BE2C (cell line): ENCODE measurements around the gene ATP10B.

ENCODE experiments used
- DNase-seq: peaks from one replicate; pipeline ENCODE4 v3.0.0-alpha.2; 2020
- H3K27me3 ChIP-seq: fragments of 250-450 bp; sonication (Bioruptor Pico); 2 replicates; pipeline ENCODE4 v1.5.1; 2020; ENCODE audit warnings: mild to moderate bottlenecking
- H3K36me3 ChIP-seq: fragments of 250-450 bp; sonication (Bioruptor Pico); 2 replicates; pipeline ENCODE4 v1.5.1; 2020; ENCODE audit warnings: mild to moderate bottlenecking
- H3K4me1 ChIP-seq: fragments of 250-450 bp; sonication (Bioruptor Pico); 2 replicates; pipeline ENCODE4 v1.5.1; 2020
- H3K4me3 ChIP-seq: 2 replicates; pipeline ENCODE4 v1.5.1; 2011; ENCODE audit warnings: low read depth, low read length
- H3K9me3 ChIP-seq: fragments of 250-450 bp; sonication (Bioruptor Pico); 2 replicates; pipeline ENCODE4 v1.5.1; 2020
- CTCF ChIP-seq: IDR thresholded peaks from 2 replicates; pipeline ENCODE4 v1.5.1; 2012; ENCODE audit warnings: mild to moderate bottlenecking, low read depth, low read length

The ATP10B gene

DNA sequence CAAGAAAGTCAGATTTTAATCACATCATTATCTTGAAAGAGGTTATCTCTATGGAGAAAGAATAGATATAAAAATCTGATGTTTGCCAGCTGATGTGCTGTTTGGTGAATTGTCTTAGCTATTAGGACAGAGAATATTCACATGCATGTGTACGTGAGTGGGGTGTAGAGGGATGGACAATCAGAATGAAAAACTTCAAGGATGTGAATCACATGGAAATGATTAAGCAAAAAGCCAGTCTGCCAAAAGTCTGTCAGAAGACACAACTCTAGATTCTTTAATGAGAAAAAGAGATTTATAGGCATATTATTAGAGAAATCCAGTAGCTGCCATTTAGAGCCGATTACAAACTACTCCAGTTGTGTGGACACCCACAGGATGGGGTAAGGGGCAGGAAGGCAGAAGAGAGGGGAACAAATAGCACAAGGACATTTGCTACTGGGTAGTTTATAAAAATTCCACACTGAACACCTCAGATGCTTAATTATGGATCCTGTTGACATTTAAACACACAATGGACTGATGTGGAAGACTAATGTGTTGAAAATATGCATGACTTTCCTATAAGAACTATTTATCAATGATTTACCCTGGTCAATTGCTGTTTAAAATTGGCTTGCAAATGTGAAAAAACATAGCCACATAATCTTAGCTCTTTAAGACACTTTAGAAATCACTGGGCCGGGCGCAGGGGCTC is 302.9 kb downstream of the ATP10B start:
- DNase-seq: no peak
- no peaks in the 10 kb centered on the region for H3K4me1 ChIP-seq
- no peak overlapping the region for H3K4me3 ChIP-seq
- H3K9me3 ChIP-seq: no peaks in the 10 kb centered on the region
- H3K27me3 ChIP-seq: no peaks in the 10 kb centered on the region
- no peak for TF ChIP-seq CTCF
- no peaks in the 10 kb centered on the region for H3K36me3 ChIP-seq

DNA sequence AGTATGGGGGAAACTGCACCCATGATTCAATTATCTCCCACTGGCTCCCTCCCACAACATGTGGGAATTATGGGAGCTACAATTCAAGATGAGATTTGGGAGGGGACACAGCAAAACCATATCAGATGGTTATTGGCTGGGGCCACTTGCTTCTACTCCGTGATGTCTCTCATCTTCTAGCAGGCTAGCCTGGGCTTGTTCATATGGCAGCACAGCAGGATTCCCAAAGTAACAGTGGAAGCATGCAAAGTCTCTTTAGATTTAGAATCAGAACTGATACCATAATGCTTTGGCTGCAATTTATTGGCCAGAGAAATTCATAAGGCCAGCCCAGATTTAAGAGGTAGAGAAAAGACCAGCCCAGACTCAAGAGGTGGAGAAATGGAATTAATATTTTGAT is 304.1 kb downstream of the ATP10B start:
- DNase-seq: no peak
- Histone ChIP-seq H3K27me3 (no peaks in the 10 kb centered on the region), H3K4me3 (no peak overlapping the region), H3K9me3 (no peaks in the 10 kb centered on the region), H3K4me1 (no peaks in the 10 kb centered on the region), H3K36me3 (no peaks in the 10 kb centered on the region)
- TF ChIP-seq CTCF: no peak

DNA sequence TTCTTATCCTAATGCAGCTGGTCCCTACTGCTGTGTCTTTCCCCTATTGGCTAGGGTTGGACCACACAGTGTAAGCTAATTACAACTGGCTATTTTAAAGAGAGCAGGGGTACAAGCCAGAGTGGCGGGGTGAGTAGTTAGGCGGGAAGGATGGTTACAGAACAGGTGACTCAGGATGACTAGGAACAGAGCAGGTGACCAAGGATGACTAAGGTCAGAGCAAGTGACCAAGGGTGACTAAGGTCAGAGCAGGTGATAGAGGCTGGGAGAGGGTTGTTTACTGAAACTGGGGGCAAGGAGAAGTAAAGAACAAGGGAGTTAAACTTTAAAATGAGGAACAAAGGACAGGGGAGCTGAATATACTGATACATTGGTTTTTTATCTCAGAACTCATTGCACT is 304.9 kb downstream of the ATP10B start:
- Histone ChIP-seq H3K9me3 (no peaks in the 10 kb centered on the region), H3K36me3 (no peaks in the 10 kb centered on the region), H3K27me3 (no peaks in the 10 kb centered on the region), H3K4me3 (no peak overlapping the region), H3K4me1 (no peaks in the 10 kb centered on the region)
- DNase-seq: no peak
- no peak for TF ChIP-seq CTCF

DNA sequence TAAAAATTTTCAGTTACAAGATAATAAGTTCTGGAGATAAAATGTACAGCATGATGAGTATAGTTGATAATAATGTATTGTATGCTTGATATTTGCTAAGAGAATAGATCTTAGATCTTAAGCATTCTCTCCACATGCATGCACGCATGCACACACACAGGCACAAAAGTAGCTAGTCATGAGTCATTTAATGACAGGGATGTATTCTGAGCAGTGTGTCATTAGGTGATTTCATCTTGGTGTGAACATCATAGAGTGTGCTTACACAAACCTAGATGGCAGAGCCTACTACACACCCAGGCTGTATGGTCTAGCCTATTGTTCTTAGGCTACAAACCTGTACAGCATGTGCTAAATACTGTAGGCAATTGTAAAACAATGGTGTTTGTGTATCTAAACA is 306.2 kb downstream of the ATP10B start:
- H3K36me3 ChIP-seq: no peaks in the 10 kb centered on the region
- no peak for DNase-seq
- no peak overlapping the region for H3K4me3 ChIP-seq
- H3K27me3 ChIP-seq: no peaks in the 10 kb centered on the region
- TF ChIP-seq CTCF: no peak
- no peaks in the 10 kb centered on the region for H3K4me1 ChIP-seq
- H3K9me3 ChIP-seq: no peaks in the 10 kb centered on the region

- no peak overlapping the region for H3K4me3 ChIP-seq
- no peaks in the 10 kb centered on the region for H3K4me1 ChIP-seq
- H3K36me3 ChIP-seq: no peaks in the 10 kb centered on the region
- no peaks in the 10 kb centered on the region for H3K27me3 ChIP-seq
- TF ChIP-seq CTCF: no peak
- H3K9me3 ChIP-seq: no peaks in the 10 kb centered on the region
- DNase-seq: no peak
Measured at GRCh38 chr5:160543395-160543794, 308.6 kb downstream of the ATP10B start.

GRCh38 chr5:160542840-160543239 is 309.2 kb downstream of the ATP10B start:
- Histone ChIP-seq H3K36me3 (no peaks in the 10 kb centered on the region), H3K27me3 (no peaks in the 10 kb centered on the region), H3K9me3 (no peaks in the 10 kb centered on the region), H3K4me1 (no peaks in the 10 kb centered on the region), H3K4me3 (no peak overlapping the region)
- TF ChIP-seq CTCF: no peak
- no peak for DNase-seq
